ENCODE measurements around the gene TKT.
"Not testable (repeated sequence)": the region's sequence is repeated elsewhere in the genome, so short reads cannot be mapped to it uniquely, and the experiment has no call there.

TKT gene, protein sequence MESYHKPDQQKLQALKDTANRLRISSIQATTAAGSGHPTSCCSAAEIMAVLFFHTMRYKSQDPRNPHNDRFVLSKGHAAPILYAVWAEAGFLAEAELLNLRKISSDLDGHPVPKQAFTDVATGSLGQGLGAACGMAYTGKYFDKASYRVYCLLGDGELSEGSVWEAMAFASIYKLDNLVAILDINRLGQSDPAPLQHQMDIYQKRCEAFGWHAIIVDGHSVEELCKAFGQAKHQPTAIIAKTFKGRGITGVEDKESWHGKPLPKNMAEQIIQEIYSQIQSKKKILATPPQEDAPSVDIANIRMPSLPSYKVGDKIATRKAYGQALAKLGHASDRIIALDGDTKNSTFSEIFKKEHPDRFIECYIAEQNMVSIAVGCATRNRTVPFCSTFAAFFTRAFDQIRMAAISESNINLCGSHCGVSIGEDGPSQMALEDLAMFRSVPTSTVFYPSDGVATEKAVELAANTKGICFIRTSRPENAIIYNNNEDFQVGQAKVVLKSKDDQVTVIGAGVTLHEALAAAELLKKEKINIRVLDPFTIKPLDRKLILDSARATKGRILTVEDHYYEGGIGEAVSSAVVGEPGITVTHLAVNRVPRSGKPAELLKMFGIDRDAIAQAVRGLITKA

DNA sequence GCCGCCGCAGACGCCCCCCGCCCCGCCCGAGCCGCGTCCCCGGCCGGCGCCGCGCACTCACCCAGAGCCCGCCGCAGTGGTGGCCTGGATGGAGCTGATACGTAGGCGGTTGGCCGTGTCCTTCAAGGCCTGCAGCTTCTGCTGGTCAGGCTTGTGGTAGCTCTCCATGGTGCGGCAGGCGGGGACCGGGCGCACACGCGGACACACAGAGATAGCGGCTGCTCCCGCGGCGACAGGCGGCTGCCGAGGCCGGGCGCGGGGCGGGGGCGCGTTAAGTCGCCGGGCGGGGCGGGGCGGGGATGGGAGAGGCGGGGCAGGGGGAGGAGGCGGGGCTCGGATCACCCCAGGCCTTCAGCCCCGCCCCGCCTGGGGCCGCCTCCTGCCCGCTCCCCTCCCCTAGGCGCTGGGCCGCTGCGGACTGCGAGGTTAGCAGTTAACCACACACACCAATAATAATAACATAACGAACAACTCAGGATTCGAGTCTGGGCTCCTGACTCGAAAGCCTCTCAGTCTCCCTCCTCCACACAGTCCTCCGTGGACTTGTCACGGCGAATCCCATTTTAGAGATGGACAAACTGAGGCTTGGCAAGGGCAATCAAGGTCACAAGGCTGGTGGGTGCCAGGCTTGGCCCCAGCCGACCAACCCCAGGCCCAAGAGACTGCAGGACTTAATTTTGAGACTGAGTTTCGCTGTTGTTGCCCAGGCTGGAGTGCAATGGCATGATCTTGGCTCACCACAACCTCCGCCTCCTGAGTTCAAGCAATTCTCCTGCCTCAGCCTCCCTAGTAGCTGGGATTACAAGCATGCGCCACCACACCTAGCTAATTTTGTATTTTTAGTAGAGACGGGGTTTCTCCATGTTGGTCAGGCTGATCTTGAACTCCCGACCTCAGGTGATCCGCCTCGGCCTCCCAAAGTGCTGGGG lies at the start of gene TKT:
Gene TKT, minus strand, starts transcription at position 248 of the 929 bp plus-strand sequence. Its CDS starts 80 bp downstream, at position 168.
- DNase-seq (ENCODE audit: low read depth): peak; percentile 73

DNA sequence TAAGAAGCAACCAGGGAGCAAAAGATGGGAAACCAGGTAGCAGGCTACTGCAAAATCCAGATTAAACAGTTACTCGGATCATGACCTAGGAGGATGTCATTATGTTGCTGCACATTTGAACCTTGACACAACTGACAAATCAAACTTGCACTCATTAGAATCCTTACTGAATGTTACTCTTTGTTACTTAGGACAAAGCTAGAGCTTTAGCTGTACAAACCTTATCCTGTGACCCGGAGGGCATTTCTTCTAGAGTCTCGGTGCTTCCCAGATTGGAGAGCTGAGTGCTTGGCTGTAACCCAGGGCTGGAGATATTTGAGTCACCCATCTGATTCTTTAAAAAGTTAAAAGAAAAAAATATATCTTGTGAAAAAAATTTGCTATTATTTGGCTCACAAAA lies 48.1 kb upstream of the TKT start:
- DNase-seq (ENCODE audit: low read depth): no peak

DNA sequence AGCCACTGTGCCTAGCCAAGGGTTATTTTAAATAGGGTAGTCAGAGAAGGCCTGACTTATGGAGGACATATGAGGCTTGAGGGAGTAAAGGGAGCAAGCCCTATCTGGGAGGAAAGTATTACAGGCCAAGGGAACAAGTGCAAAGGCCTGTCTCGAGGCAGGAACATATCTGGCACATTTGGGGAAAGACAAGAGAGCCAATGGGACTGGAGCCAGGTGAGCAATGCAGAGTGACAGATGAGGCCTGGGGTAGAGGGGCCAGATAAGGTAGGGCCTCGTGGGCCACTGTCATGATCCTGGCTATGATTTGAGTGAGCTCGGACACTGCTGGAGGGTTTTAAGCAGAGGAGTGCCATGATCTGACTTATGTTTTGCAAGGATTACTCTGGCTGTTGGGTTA lies 47.7 kb upstream of the TKT start:
- no peak for DNase-seq (ENCODE audit: low read depth)

DNA sequence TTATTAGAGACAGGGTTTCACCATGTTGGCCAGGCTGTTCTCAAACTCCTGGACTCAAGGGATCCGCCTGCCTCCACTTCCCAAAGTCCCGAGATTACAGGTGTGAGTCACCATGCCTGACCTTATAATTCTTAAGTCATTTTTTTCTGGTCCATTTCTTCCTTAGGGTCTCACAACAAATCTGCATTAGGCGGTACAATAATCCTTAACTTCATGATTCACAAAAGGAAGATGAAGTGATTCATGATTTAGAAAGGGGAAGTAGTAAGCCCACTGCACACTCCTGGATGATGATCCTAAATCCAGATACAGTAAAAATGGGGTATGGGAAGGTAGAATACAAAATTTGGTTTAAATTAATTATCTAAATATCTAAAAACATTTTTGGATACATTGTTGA lies 45.0 kb upstream of the TKT start:
- no peak for DNase-seq (ENCODE audit: low read depth)

DNA sequence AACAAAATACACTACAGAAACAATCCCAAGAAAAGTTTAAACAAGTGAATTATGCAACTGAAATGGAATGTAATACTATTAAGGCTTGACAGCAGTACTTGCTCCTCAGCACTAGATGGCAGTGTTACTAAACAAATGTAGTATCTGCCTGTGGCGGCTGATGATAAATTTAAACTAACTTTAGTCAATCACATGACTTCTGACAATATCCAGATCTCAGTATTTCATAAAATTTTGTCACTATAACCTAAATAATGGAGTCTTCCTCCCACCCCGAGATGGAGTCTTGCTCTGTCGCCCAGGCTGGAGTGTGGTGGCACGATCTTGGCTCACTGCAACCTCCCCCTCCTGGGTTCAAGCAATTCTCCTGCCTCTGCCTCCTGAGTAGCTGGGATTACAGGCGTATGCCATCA lies 43.8 kb upstream of the TKT start:
- DNase-seq (ENCODE audit: low read depth): not testable (repeated sequence)

DNA sequence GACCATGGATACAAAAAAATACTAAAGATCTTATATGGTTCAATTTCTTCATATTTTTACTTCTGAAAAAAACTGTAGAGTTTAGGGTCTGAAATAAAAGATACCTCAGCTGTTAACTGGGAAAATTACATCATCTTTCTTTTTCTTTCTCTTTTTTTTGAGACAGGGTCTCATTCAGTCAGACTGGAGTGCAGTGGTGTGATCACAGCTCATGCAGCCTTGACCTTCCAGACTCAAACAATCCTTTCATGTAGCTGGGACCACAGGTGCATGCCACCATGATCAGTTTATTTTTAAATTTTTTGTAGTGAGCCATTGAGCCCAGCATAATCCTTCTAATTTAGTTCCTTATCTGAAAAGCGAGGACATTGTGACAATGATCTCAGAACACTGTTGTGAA lies 39.6 kb upstream of the TKT start:
- DNase-seq (ENCODE audit: low read depth): no peak

DNA sequence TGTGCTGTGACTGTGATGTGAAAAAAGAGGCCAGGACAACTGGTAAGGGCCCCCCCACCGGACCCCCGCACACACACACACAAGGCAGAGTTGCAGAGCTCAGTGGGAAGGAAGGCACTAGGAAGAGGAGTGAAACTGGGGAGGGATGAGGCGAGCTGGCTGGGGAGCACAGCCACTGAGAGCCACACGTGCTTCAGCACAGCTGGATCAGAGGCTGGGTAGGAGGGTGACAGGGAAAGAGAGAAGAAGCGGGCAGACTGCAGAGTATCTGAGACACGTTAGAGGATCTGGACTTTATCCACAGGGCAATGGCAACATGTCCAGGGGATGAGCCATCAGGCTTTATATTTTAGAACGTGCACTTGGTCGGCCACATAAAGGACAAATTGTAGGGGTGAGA lies 38.0 kb upstream of the TKT start:
- no peak for DNase-seq (ENCODE audit: low read depth)

DNA sequence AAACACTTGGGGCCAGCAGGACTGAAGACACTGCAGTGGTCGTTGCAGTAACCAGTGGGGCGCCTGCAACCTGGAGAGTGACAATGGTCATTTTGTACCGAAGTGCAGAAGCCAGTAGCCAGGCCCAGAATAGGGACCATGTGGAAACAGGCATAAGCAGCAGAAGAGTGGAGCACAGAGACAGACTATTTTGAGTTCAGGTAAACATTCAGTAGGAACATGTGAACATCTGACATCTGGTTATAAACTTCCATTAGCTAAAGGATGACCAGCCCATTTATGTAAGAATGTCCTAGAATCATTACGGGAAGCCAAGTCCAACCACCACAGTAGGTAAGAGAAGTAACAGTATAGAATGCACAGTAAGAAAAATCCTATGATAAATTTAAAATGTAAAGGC lies 32.4 kb upstream of the TKT start:
- no peak for DNase-seq (ENCODE audit: low read depth)

DNA sequence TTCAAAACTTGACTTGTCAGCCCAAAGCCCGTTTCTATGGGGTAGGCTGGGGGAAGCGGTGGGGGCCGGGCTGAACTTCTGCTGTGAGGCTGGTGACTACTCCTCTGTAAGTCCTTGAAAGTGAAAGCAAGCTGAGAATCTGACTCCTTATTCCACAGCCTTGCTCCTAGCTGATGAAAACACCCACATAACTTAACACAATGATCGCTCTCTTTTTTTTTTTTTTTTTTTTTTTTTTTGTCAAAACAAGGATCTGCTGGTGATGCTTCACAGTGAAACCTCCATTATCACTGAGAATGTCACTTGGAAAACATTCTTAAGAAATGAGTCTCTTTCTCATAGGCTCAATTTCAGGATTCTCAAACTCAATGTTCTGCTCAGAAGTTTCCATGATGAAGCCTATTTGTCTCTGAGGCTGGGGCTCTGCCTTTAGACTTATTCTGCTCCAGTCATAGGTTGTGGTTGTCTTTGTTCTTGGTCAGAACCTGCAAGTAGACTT lies 31.4 kb upstream of the TKT start:
- DNase-seq (ENCODE audit: low read depth): no peak

DNA sequence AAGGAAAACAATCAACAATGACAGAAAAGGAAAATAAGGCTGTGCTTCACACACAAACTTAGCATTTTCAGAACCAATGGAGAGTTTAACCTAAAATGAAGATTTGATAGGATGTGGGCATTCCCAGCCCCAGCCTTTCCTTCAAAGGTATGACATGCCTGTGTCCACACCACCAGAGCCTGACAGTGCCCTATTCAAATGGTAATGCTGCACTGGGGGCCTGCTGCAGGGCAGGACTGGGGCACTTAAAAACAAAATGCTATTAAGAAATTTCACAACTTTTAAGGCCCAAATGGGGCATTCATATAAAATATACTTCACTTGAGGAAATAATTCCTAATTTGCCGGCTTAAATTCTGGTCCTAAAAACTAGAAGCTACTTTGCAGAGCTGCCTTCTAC lies 30.9 kb upstream of the TKT start:
- DNase-seq (ENCODE audit: low read depth): no peak

DNA sequence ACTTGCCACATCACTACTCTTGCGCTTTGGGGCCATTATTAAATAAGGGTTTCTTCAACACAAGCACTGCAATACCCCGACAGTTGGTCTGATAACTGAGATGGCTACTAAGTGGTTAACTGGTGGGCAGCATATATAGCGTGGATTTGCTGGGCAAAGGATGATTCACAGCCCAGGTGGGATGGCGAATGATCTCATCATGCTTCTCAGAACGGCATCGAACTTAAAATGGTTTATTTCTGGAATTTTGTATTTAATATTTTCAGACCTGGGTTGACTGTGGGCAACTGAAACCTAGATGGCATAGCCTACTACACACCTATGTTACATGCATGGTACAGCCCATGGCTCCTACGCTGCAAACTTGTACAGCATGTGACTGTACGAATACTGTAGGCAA lies 26.8 kb upstream of the TKT start:
- DNase-seq (ENCODE audit: low read depth): no peak

DNA sequence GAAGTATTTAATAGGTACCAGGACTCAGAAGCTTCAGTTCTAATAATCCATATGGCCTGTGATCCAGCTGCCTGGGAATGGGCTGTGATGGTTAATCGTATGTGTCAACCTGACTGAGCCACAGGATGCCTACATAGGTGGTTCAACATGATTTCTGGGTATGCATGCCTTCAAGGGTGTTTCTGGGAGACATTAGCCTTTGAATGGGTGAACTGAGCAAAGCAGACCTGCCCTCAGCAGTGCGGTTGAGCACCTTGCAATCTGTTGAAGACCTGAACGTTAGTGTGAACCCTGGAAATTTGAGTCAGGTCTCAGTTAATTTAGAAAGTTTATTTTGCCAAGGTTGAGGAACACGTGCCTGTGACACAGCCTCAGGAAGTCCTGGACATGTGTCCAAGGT lies 22.8 kb upstream of the TKT start:
- DNase-seq (ENCODE audit: low read depth): no peak

DNA sequence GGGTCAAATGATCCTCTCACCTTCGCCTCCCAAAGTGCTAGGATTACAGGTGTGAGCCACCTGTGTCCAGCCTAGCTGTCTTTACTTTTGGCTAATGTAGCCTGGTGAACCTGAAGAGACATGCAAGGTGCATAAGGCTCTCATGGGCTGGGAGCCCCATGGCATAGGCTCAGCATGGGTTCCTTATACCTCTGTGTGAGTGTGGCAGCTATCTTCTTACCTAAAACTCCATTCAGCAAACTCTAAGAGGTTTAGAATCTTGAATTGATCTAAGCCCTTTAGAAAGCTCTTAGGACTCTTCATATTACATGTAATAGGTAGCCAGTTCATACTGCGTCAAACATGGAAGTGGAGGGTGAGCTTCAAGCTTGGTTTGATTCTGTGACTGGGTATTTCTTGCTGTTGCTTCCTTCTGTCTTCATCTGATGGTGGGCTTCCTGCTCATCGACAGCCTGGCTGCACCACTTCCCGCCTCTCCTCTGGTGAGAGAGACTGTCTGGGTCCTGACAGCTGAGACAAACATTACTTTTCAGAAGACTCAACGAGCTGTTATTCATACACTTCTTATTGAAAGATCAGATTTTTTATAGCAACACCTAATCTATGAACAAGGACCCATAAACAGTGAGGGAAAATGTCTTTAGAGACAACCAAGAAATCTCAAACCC lies 19.2 kb upstream of the TKT start:
- no peak for DNase-seq (ENCODE audit: low read depth)

DNA sequence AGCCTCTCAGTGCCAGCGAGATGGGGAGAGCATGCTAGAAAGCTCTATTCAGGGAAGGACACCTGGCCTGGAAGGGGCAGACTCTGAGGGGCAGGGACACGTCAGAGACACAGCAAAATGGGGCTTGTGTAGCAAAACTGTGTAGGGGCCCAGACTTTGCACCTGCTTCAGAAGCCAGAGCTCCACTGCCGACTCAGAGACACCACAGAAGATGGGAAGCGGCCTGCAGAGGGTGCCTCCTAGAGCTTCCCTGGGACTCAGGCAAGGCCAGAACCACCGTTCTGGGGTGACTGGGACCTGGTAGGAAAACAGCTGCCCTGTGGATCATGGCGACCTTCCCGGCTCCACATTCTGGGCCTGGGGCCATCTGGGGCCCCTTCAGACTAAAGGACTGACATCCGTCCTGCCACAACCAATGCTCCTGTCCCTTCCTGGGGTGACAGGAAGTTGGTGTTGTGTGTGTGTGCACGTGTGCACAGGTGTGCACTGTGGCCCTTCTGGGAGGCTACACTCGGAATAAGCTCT lies 17.4 kb upstream of the TKT start:
- no peak for DNase-seq (ENCODE audit: low read depth)

DNA sequence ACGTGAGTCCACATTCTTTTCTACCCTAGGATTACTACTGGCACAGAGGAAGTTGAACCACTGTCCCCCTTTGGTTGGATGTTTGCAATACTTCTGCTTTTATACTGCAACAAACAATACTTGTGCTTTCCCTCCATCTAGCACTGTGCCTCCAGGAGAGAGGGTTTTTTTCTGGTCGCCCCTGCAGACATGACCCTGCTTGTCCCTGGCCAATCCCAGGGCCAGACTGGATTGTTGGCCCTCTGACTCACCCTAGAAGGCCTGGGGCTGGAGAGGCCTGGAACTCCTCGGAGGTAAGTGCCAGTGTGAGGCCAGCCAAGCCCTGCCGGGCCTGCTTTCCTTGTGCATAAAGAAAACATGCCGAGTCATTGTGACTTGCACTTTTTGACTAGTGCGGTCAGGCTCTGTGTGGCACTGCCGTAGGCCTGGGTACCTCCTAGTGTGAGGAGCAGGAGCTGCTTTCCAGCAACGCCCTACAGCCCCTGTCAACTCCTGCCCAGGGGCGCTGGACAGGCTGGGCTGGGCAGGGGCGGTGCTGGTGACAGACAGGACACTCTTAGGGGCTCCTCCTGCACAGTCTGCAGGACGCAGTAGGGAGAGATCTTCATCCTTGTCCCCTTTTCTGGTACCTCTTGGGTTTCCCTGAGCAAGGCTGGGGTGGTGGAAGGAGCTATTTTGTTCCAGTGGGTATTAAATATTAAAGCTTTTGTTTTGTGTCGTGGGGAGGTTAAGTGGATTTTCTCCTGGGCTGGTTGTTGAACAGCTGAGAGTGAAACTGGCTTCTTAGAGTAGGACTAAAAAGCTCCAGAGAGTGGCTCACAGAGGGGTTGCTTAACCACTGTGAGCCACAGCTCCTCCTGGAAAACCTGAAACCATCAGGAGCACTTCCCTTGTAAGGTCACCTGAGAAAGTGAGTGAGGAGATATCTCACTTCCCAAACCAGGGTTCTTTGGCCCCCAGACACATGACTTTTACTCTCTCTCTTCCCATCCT lies 14.4 kb upstream of the TKT start:
- DNase-seq (ENCODE audit: low read depth): no peak

DNA sequence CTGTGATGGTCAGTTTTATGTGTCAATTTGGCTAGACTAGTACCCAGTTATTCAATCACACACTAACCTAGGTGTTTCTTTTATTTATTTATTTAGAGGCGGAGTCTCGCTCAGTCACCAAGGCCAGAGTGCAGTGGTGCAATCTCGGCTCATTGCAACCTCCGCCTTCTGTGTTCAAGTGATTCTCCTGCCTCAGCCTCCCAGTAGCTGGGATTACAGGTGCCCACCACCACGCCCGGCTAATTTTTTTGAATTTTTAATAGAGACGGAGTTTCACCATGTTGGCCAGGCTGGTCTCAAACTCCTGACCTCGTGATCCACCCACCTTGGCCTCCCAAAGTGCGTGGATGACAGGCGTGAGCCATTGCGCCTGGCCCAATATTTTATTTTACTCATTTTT lies 13.4 kb upstream of the TKT start:
- not testable (repeated sequence) for DNase-seq (ENCODE audit: low read depth)

DNA sequence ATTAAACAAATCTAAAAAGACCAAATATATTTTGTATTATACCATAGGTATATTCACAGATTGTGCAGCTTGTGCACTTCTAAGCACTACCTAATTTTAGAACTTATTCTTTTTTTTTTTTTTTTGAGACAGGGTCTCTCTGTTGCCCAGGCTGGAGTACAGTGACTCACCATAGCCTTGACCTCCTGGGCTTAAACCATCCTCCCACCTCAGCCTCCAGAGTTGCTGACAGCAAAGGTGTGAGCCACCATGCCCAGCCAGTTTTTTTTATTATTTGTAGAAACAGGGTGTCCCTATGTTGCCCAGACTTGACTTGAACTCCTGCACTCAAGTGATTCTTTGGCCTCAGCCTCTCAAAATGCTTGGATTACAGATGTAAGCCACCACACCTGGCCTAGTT lies 11.9 kb upstream of the TKT start:
- no peak for DNase-seq (ENCODE audit: low read depth)

DNA sequence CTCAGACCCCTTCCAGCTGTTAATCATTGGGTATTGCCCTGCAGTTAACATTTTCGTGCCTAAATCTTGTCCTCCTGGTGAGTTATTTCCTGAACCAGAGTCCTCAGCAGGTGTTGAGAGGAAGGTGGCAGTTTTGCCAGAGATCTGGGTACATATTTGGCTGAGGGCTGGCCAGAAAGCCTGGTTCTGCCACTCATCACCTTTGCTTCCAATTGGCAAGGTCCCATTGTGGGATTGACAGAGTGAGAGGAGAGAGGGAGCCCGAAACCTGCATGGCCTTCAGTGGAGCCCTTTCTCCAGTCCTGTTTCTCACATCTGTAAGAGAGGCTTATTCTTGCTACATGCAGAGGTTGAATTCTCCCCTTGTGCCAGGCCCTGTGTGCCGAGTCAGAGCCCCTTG lies 8.9 kb upstream of the TKT start:
- no peak for DNase-seq (ENCODE audit: low read depth)

DNA sequence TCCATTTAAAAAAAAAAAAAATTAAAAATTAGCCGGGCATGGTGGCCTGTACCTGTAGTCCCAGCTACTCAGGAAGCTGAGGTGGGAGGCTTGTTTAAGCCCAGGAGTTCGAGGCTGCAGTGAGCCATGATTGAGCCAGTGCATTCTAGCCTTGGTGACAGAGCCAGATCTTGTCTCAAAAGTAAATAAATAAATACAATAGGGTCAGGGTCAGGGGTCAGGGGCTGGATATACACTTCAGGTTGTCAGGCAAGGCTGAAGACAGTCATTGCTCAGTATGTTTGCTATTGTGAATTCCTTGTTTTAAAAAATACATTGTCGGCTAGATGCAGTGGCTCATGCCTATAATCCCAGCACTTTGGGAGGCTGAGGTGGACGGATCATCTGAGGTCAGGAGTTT lies 8.1 kb upstream of the TKT start:
- no peak for DNase-seq (ENCODE audit: low read depth)

DNA sequence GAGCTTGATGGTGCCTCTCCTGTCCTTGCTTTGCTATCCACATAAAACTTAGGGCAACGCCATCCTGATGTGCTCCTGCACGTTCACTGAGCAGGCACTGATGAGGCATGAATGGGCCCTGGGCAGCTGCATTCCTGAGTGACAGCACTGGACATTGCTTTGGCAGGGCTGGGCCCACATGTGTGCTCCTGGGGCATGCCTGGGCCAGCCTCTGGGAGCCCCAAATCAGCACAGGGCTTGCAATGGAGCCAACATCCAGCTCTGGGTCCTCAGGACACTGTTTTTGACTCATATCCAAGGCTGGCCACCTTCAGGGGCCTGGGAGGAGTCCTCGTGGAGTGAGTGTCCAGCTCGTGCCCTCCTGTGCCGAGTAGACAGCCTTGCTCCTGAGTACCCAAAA lies 5.9 kb upstream of the TKT start:
- no peak for DNase-seq (ENCODE audit: low read depth)

Measured in stimulated activated CD4-positive, alpha-beta T cell treated with anti-CD3 and anti-CD28 coated beads, Interleukin-2, amount 100 ng/mL, for 4 hours (primary cell).